Neural progenitor cell (in vitro differentiated cells): ENCODE results near the gene TAS2R41. TPM values are rescaled to one million over a fixed set of nuclear protein-coding genes. Genes with fewer than 3 reads are reported as not detected.
"Not testable (repeated sequence)": the region's sequence is repeated elsewhere in the genome, so short reads cannot be mapped to it uniquely, and the experiment has no call there.

Experiments used
- DNase-seq: peaks from one replicate; pipeline ENCODE4 v3.0.0-alpha.2; 2016; ENCODE audit warnings: low spot score
- H2AFZ ChIP-seq: fragments of 200-600 bp; sonication (generic); replicated peaks from 2 replicates; pipeline ENCODE4 v1.6.1; 2016; ENCODE audit warnings: antibody characterized with exemption
- H3F3A ChIP-seq: fragments of 200-600 bp; sonication (generic); 2 replicates; pipeline ENCODE4 v1.6.1; 2016; ENCODE audit warnings: antibody characterized with exemption, low read depth
- H3K27ac ChIP-seq: fragments of 200-600 bp; sonication (generic); 2 replicates; pipeline ENCODE4 v1.5.1; 2016; ENCODE audit warnings: mild to moderate bottlenecking
- H3K27me3 ChIP-seq: fragments of 200-600 bp; sonication (generic); 2 replicates; pipeline ENCODE4 v1.6.1; 2016; ENCODE audit warnings: mild to moderate bottlenecking, moderate library complexity
- H3K36me3 ChIP-seq: fragments of 200-600 bp; sonication (generic); 2 replicates; pipeline ENCODE4 v1.5.1; 2016
- H3K4me1 ChIP-seq: fragments of 200-600 bp; sonication (generic); 2 replicates; pipeline ENCODE4 v1.6.1; 2016; ENCODE audit warnings: mixed run types
- H3K4me2 ChIP-seq: fragments of 200-600 bp; sonication (generic); 2 replicates; pipeline ENCODE4 v1.6.1; 2016
- H3K4me3 ChIP-seq: fragments of 200-600 bp; sonication (generic); 2 replicates; pipeline ENCODE4 v1.5.1; 2016
- H3K79me2 ChIP-seq: fragments of 200-600 bp; sonication (generic); 2 replicates; pipeline ENCODE4 v1.6.1; 2016; ENCODE audit warnings: low read depth
- H3K9ac ChIP-seq: fragments of 200-600 bp; sonication (generic); 2 replicates; pipeline ENCODE4 v1.6.1; 2016
- H3K9me3 ChIP-seq: fragments of 200-600 bp; sonication (generic); 2 replicates; pipeline ENCODE4 v1.5.1; 2016; ENCODE audit warnings: low read depth
- H4K20me1 ChIP-seq: fragments of 200-600 bp; sonication (generic); 2 replicates; pipeline ENCODE4 v1.6.1; 2016; ENCODE audit warnings: low read depth
- H3K27ac Mint-ChIP-seq: 3 replicates; pipeline ENCODE4 v1.8.0; 2021; ENCODE audit warnings: mixed read lengths
- H3K27me3 Mint-ChIP-seq: 2 replicates; pipeline ENCODE4 v1.8.0; 2022; ENCODE audit warnings: low read depth, mild to moderate bottlenecking, inconsistent platforms, moderate library complexity, mixed read lengths; ENCODE audit not compliant: insufficient read depth
- H3K36me3 Mint-ChIP-seq: 3 replicates; pipeline ENCODE4 v1.8.0; 2021; ENCODE audit warnings: mixed read lengths
- H3K4me1 Mint-ChIP-seq: 3 replicates; pipeline ENCODE4 v1.8.0; 2021; ENCODE audit warnings: mixed read lengths
- H3K4me3 Mint-ChIP-seq: 3 replicates; pipeline ENCODE4 v1.8.0; 2021; ENCODE audit warnings: mild to moderate bottlenecking, moderate library complexity, mixed read lengths
- H3K9me3 Mint-ChIP-seq: 3 replicates; pipeline ENCODE4 v1.8.0; 2020; ENCODE audit warnings: mixed read lengths
- CTCF ChIP-seq: fragments of 200-600 bp; sonication (generic); IDR thresholded peaks from 2 replicates; pipeline ENCODE4 v1.5.1; 2017; ENCODE audit warnings: antibody characterized with exemption, mild to moderate bottlenecking
- EZH2 ChIP-seq: fragments of 200-600 bp; sonication (generic); IDR thresholded peaks from 2 replicates; pipeline ENCODE4 v1.6.1; 2017; ENCODE audit warnings: antibody characterized with exemption, mild to moderate bottlenecking, moderate library complexity
- EZH2phosphoT487 ChIP-seq: fragments of 200-600 bp; sonication (generic); IDR thresholded peaks from 2 replicates; pipeline ENCODE4 v1.6.1; 2017; ENCODE audit warnings: antibody characterized with exemption
- total RNA-seq: library from RNA; depleted of rRNA; stranded (reverse); fragments of >200 nt; gene quantifications from 2 replicates; pipeline ENCODE4 v1.2.3, GENCODE V29; 2015; ENCODE audit warnings: low replicate concordance

The TAS2R41 gene
- total RNA-seq, 1 donor from 2014 or later = not detected

- no peak for TF ChIP-seq EZH2
- TF ChIP-seq EZH2phosphoT487 = no peak
- TF ChIP-seq CTCF = no peak
- Histone ChIP-seq H3K9me3 (no peaks in the 10 kb centered on the region), H3K27me3 (no peaks in the 10 kb centered on the region), H3K4me3 (no peak overlapping the region), H3K4me1 (no peaks in the 10 kb centered on the region), H3F3A (no peaks in the 10 kb centered on the region), H3K9ac (no peak overlapping the region), H3K4me2 (no peak overlapping the region), H3K79me2 (no peaks in the 10 kb centered on the region), H3K27ac (no peak overlapping the region), H3K36me3 (no peaks in the 10 kb centered on the region), H4K20me1 (no peaks in the 10 kb centered on the region), H2AFZ (no peak overlapping the region)
- no peak overlapping the region for H3K27ac Mint-ChIP-seq
- no peak for DNase-seq
- H3K27me3 Mint-ChIP-seq = peaks cover 3% of the 10 kb centered on the region
- peaks cover 4% of the 10 kb centered on the region for H3K4me1 Mint-ChIP-seq
- peaks cover 3% of the 10 kb centered on the region for H3K9me3 Mint-ChIP-seq
- H3K36me3 Mint-ChIP-seq = no peaks in the 10 kb centered on the region
- H3K4me3 Mint-ChIP-seq = no peak overlapping the region
Observed at GRCh38 chr7:143485094-143485493, 7.4 kb downstream of the TAS2R41 start.

GRCh38 chr7:143485500-143485899 is 7.8 kb downstream of the TAS2R41 start:
- no peaks in the 10 kb centered on the region for H3K79me2 ChIP-seq
- no peak for DNase-seq
- H3K4me2 ChIP-seq = no peak overlapping the region
- no peaks in the 10 kb centered on the region for H3K36me3 ChIP-seq
- H3K27ac Mint-ChIP-seq = no peak overlapping the region
- no peak overlapping the region for H2AFZ ChIP-seq
- H3K36me3 Mint-ChIP-seq = no peaks in the 10 kb centered on the region
- no peak for TF ChIP-seq EZH2
- TF ChIP-seq CTCF = no peak
- no peak for TF ChIP-seq EZH2phosphoT487
- no peaks in the 10 kb centered on the region for H3K9me3 ChIP-seq
- H3K27me3 ChIP-seq = no peaks in the 10 kb centered on the region
- peaks cover 3% of the 10 kb centered on the region for H3K27me3 Mint-ChIP-seq
- H3K27ac ChIP-seq = no peak overlapping the region
- no peaks in the 10 kb centered on the region for H3K4me1 ChIP-seq
- no peak overlapping the region for H3K9ac ChIP-seq
- no peak overlapping the region for H3K4me3 ChIP-seq
- peaks cover 4% of the 10 kb centered on the region for H3K4me1 Mint-ChIP-seq
- no peak overlapping the region for H3K4me3 Mint-ChIP-seq
- H3F3A ChIP-seq = no peaks in the 10 kb centered on the region
- H4K20me1 ChIP-seq = no peaks in the 10 kb centered on the region
- peaks cover 3% of the 10 kb centered on the region for H3K9me3 Mint-ChIP-seq

GRCh38 chr7:143486266-143486665 is 8.6 kb downstream of the TAS2R41 start:
- not testable (repeated sequence) for H3K4me2 ChIP-seq, H3K27me3 Mint-ChIP-seq, H2AFZ ChIP-seq, H4K20me1 ChIP-seq, H3K9me3 Mint-ChIP-seq, H3K27me3 ChIP-seq, H3K27ac Mint-ChIP-seq, H3K4me1 Mint-ChIP-seq, H3K36me3 Mint-ChIP-seq, H3K4me3 Mint-ChIP-seq, H3K27ac ChIP-seq, H3F3A ChIP-seq, DNase-seq, H3K9me3 ChIP-seq, H3K36me3 ChIP-seq, H3K4me3 ChIP-seq, H3K4me1 ChIP-seq, H3K79me2 ChIP-seq, H3K9ac ChIP-seq

GRCh38 chr7:143487061-143487460 is 9.4 kb downstream of the TAS2R41 start:
- no peak overlapping the region for H3K4me3 ChIP-seq
- H3K36me3 ChIP-seq = no peaks in the 10 kb centered on the region
- no peaks in the 10 kb centered on the region for H3K27me3 ChIP-seq
- Mint-ChIP-seq H3K4me1 (peaks cover 4% of the 10 kb centered on the region), H3K36me3 (no peaks in the 10 kb centered on the region), H3K4me3 (no peak overlapping the region), H3K9me3 (peaks cover 3% of the 10 kb centered on the region), H3K27me3 (no peaks in the 10 kb centered on the region), H3K27ac (no peak overlapping the region)
- H3F3A ChIP-seq = no peaks in the 10 kb centered on the region
- no peak overlapping the region for H3K9ac ChIP-seq
- H3K27ac ChIP-seq = no peak overlapping the region
- TF ChIP-seq CTCF (no peak), EZH2phosphoT487 (no peak), EZH2 (no peak)
- no peak for DNase-seq
- no peaks in the 10 kb centered on the region for H3K79me2 ChIP-seq
- no peak overlapping the region for H2AFZ ChIP-seq
- no peaks in the 10 kb centered on the region for H3K9me3 ChIP-seq
- H3K4me2 ChIP-seq = no peak overlapping the region
- no peaks in the 10 kb centered on the region for H3K4me1 ChIP-seq
- no peaks in the 10 kb centered on the region for H4K20me1 ChIP-seq
